ENCODE data around the gene PLXDC1.

GRCh38 chr17:39022924-39023323 is 128.5 kb downstream of the PLXDC1 start:
- no peak for TF ChIP-seq POLR2A (IDR thresholded peaks at IDR 0.05; ENCODE audit: low read length)
- no peak for TF ChIP-seq GATA1 (IDR thresholded peaks at IDR 0.05; ENCODE audit: low read depth, low read length)

Measured in erythroblast (primary cell).